HFF-Myc (cell line): Measurements from ENCODE around the gene SH3RF3.

Source experiments
- DNase-seq: peaks from one replicate; pipeline ENCODE4 v3.0.0-alpha.2; 2011; ENCODE audit warnings: low read depth; ENCODE audit errors: extremely low read depth
- H3K4me3 ChIP-seq: replicated peaks from 2 replicates; pipeline ENCODE4 v1.5.1; 2011; ENCODE audit warnings: low read depth, mild to moderate bottlenecking, control low read depth, low read length
- CTCF ChIP-seq: IDR thresholded peaks from 2 replicates; pipeline ENCODE4 v1.5.1; 2012; ENCODE audit warnings: mild to moderate bottlenecking, low read depth, low read length, control low read depth; ENCODE audit errors: missing control alignments

The SH3RF3 gene

GRCh38 chr2:109486711-109487535, 357.9 kb downstream of the SH3RF3 start:
- no peak for TF ChIP-seq CTCF
- H3K4me3 ChIP-seq: no peak overlapping the region
- peak; percentile 60 for DNase-seq

- no peak overlapping the region for H3K4me3 ChIP-seq
- no peak for TF ChIP-seq CTCF
- no peak for DNase-seq
Observed at GRCh38 chr2:109487536-109487869, 358.5 kb downstream of the SH3RF3 start.

GRCh38 chr2:109487871-109488655, 359.1 kb downstream of the SH3RF3 start:
- no peak for TF ChIP-seq CTCF
- DNase-seq: no peak
- H3K4me3 ChIP-seq: no peak overlapping the region

GRCh38 chr2:109489296-109489695, 360.3 kb downstream of the SH3RF3 start:
- TF ChIP-seq CTCF: no peak
- no peak overlapping the region for H3K4me3 ChIP-seq
- DNase-seq: no peak

- no peak for TF ChIP-seq CTCF
- no peak overlapping the region for H3K4me3 ChIP-seq
- DNase-seq: no peak
Observed at GRCh38 chr2:109493176-109493935, 364.4 kb downstream of the SH3RF3 start.

GRCh38 chr2:109494351-109494750, 365.3 kb downstream of the SH3RF3 start:
- no peak for DNase-seq
- TF ChIP-seq CTCF: no peak
- no peak overlapping the region for H3K4me3 ChIP-seq
